IMR-90 (cell line): ENCODE results near the gene GMFB. TPM values are rescaled to one million over a fixed set of nuclear protein-coding genes. Genes with fewer than 3 reads are reported as not detected.

Experiments
- ATAC-seq: fragments of 200-7000 bp; cut with Tn5 transposase; 2 replicates; pipeline ENCODE4 v1.9.1; 2020; ENCODE audit warnings: low read depth, mild to moderate bottlenecking, moderate library complexity
- BruUV-seq: library from RNA; stranded (reverse); fragments of 400-500 nt; replicated peaks from 2 replicates; lab custom pipeline; 2021; lab: Mats Ljungman, UMichigan
- CTCF ChIA-PET: fragments of 300-600 bp; formaldehyde crosslinking; extraction: SDS; loops from one replicate; lab custom pipeline; 2021; ENCODE audit warnings: antibody characterized with exemption; lab: Yijun Ruan, JAX
- POLR2A ChIA-PET: fragments of 300-600 bp; sonication (Branson Sonifier 250); formaldehyde crosslinking; loops from one replicate; lab custom pipeline; 2022; ENCODE audit warnings: antibody characterized with exemption; ENCODE audit not compliant: unreplicated experiment; lab: Charles Lee
- DNase-seq: peaks from one replicate; pipeline ENCODE4 v3.0.0; 2013
- H2AFZ ChIP-seq: replicated peaks from 2 replicates; pipeline ENCODE3; 2013; ENCODE audit warnings: low read length, mild to moderate bottlenecking; ENCODE audit not compliant: poor library complexity
- H2AK5ac ChIP-seq: 2 replicates; pipeline ENCODE4 v1.6.1; 2013; ENCODE audit warnings: low read depth, low read length, inconsistent platforms
- H2AK9ac ChIP-seq: replicated peaks from 2 replicates; pipeline ENCODE3; 2013; ENCODE audit warnings: mild to moderate bottlenecking, low read depth, low read length, moderate library complexity; ENCODE audit not compliant: poor library complexity
- H2BK120ac ChIP-seq: 2 replicates; pipeline ENCODE4 v1.6.1; 2013; ENCODE audit warnings: low read depth, low read length, inconsistent platforms
- H2BK15ac ChIP-seq: 3 replicates; pipeline ENCODE4 v1.6.1; 2013; ENCODE audit warnings: low read depth, low read length, inconsistent platforms
- H2BK20ac ChIP-seq: 2 replicates; pipeline ENCODE4 v1.6.1; 2013; ENCODE audit warnings: low read depth, mild to moderate bottlenecking, inconsistent platforms, low read length, moderate library complexity
- H2BK5ac ChIP-seq: 2 replicates; pipeline ENCODE4 v1.6.1; 2013; ENCODE audit warnings: mild to moderate bottlenecking, low read depth, low read length, inconsistent platforms; ENCODE audit not compliant: poor library complexity, severe bottlenecking
- H3K14ac ChIP-seq: replicated peaks from 2 replicates; pipeline ENCODE4 v1.6.1; 2013; ENCODE audit warnings: low read depth, low read length, inconsistent platforms
- H3K18ac ChIP-seq: 2 replicates; pipeline ENCODE4 v1.6.1; 2013; ENCODE audit warnings: low read depth, low read length, control low read depth
- H3K23ac ChIP-seq: 2 replicates; pipeline ENCODE4 v1.6.1; 2013; ENCODE audit warnings: low read depth, low read length, inconsistent platforms
- H3K27ac ChIP-seq: 2 replicates; pipeline ENCODE4 v1.5.1; 2013; ENCODE audit warnings: mild to moderate bottlenecking, control low read depth, low read length; ENCODE audit not compliant: insufficient read depth
- H3K27me3 ChIP-seq: 2 replicates; pipeline ENCODE4 v1.6.1; 2013; ENCODE audit warnings: low read length; ENCODE audit not compliant: control insufficient read depth, insufficient read depth
- H3K36me3 ChIP-seq: 2 replicates; pipeline ENCODE4 v1.6.1; 2013; ENCODE audit warnings: low read length, mixed read lengths; ENCODE audit not compliant: control insufficient read depth, insufficient read depth
- H3K4ac ChIP-seq: 2 replicates; pipeline ENCODE4 v1.6.1; 2013; ENCODE audit warnings: low read depth, low read length, inconsistent platforms
- H3K4me1 ChIP-seq: 2 replicates; pipeline ENCODE4 v1.6.1; 2013; ENCODE audit warnings: low read length, mixed read lengths; ENCODE audit not compliant: control insufficient read depth, insufficient read depth
- H3K4me2 ChIP-seq: 2 replicates; pipeline ENCODE4 v1.6.1; 2013; ENCODE audit warnings: low read depth, mild to moderate bottlenecking, control low read depth, low read length, moderate library complexity
- H3K4me3 ChIP-seq: 2 replicates; pipeline ENCODE4 v1.5.1; 2013; ENCODE audit warnings: low read depth, mild to moderate bottlenecking, control low read depth, low read length, moderate library complexity; ENCODE audit not compliant: insufficient read depth
- H3K56ac ChIP-seq: 2 replicates; pipeline ENCODE4 v1.6.1; 2013; ENCODE audit warnings: low read length, inconsistent platforms; ENCODE audit not compliant: insufficient read depth; ENCODE audit errors: extremely low read depth
- H3K79me1 ChIP-seq, 2 experiments: 2 replicates each; pipeline ENCODE4 v1.6.1; 2013; ENCODE audit warnings: low read length in 2 of 2, inconsistent platforms in 1 of 2, low read depth in 1 of 2
- H3K9ac ChIP-seq: 2 replicates; pipeline ENCODE4 v1.6.1; 2013; ENCODE audit warnings: low read depth, low read length, control low read depth
- H3K9me1 ChIP-seq: 2 replicates; pipeline ENCODE4 v1.6.1; 2013; ENCODE audit warnings: low read length, inconsistent platforms; ENCODE audit not compliant: insufficient read depth
- H3K9me3 ChIP-seq: 2 replicates; pipeline ENCODE4 v1.6.1; 2013; ENCODE audit warnings: low read length; ENCODE audit not compliant: control insufficient read depth, insufficient read depth
- H4K20me1 ChIP-seq: 2 replicates; pipeline ENCODE4 v1.6.1; 2013; ENCODE audit warnings: low read length, inconsistent platforms; ENCODE audit not compliant: insufficient read depth
- H4K5ac ChIP-seq: 2 replicates; pipeline ENCODE4 v1.6.1; 2013; ENCODE audit warnings: mild to moderate bottlenecking, low read depth, low read length, control low read depth
- H4K8ac ChIP-seq, 2 experiments: 2 replicates each; pipeline ENCODE4 v1.6.1; 2013; ENCODE audit warnings: low read depth in 2 of 2, low read length in 2 of 2, control low read depth in 1 of 2, inconsistent platforms in 1 of 2
- H4K91ac ChIP-seq: 2 replicates; pipeline ENCODE4 v1.6.1; 2013; ENCODE audit warnings: low read depth, low read length, inconsistent platforms; ENCODE audit not compliant: insufficient read depth
- BHLHE40 ChIP-seq: fragments of 150-350 bp; IDR thresholded peaks from 2 replicates; pipeline ENCODE4 v1.6.1; 2016; ENCODE audit warnings: mild to moderate bottlenecking, low read depth, low read length
- CEBPB ChIP-seq: IDR thresholded peaks from 2 replicates; pipeline ENCODE4 v1.6.1; 2012; ENCODE audit warnings: low read depth, low read length, improper control_type of control experiment
- CHD1 ChIP-seq: IDR thresholded peaks from 2 replicates; pipeline ENCODE4 v1.6.1; 2012; ENCODE audit warnings: low read depth, low read length, improper control_type of control experiment
- CTCF ChIP-seq: conservative IDR thresholded peaks from 2 replicates; pipeline ENCODE4 v1.5.1; 2012; ENCODE audit warnings: mild to moderate bottlenecking, low read depth, low read length, improper control_type of control experiment
- ELK1 ChIP-seq: fragments of 150-350 bp; IDR thresholded peaks from 2 replicates; pipeline ENCODE4 v1.6.1; 2016; ENCODE audit warnings: low read depth, mild to moderate bottlenecking, low read length, moderate library complexity, borderline replicate concordance
- FOS ChIP-seq: fragments of 150-350 bp; IDR thresholded peaks from 2 replicates; pipeline ENCODE4 v1.6.1; 2016; ENCODE audit warnings: low read depth, low read length
- MAFK ChIP-seq: IDR thresholded peaks from 2 replicates; pipeline ENCODE4 v1.6.1; 2012; ENCODE audit warnings: low read depth, low read length, improper control_type of control experiment
- MAZ ChIP-seq: IDR thresholded peaks from 2 replicates; pipeline ENCODE4 v1.6.1; 2012; ENCODE audit warnings: low read depth, mild to moderate bottlenecking, low read length, improper control_type of control experiment, moderate library complexity, borderline replicate concordance
- MXI1 ChIP-seq: IDR thresholded peaks from 2 replicates; pipeline ENCODE4 v1.6.1; 2012; ENCODE audit warnings: low read depth, mild to moderate bottlenecking, low read length, moderate library complexity, borderline replicate concordance
- NFE2L2 ChIP-seq: fragments of 150-350 bp; IDR thresholded peaks from 2 replicates; pipeline ENCODE4 v1.6.1; 2016; ENCODE audit warnings: low read depth, mild to moderate bottlenecking, low read length
- POLR2A ChIP-seq: IDR thresholded peaks from 2 replicates; pipeline ENCODE4 v1.6.1; 2012; ENCODE audit warnings: mild to moderate bottlenecking, low read depth, low read length
- RAD21 ChIP-seq: IDR thresholded peaks from 2 replicates; pipeline ENCODE4 v1.6.1; 2012; ENCODE audit warnings: low read length, improper control_type of control experiment
- RCOR1 ChIP-seq: IDR thresholded peaks from 2 replicates; pipeline ENCODE4 v1.6.1; 2012; ENCODE audit warnings: mild to moderate bottlenecking, low read length, improper control_type of control experiment; ENCODE audit not compliant: insufficient replicate concordance
- RFX5 ChIP-seq: IDR thresholded peaks from 2 replicates; pipeline ENCODE4 v1.8.0; 2012; ENCODE audit warnings: low read depth, mild to moderate bottlenecking, low read length, moderate library complexity
- SMC3 ChIP-seq: fragments of 150-350 bp; IDR thresholded peaks from 2 replicates; pipeline ENCODE4 v1.6.1; 2016; ENCODE audit warnings: low read depth, mild to moderate bottlenecking, antibody characterized with exemption, low read length, moderate library complexity
- USF2 ChIP-seq: fragments of 150-350 bp; IDR thresholded peaks from 2 replicates; pipeline ENCODE4 v1.6.1; 2017; ENCODE audit warnings: mild to moderate bottlenecking, antibody characterized with exemption, low read length, low read depth
- WGBS, 2 experiments: methylation state at CpG; one replicate each; pipeline versions ENCODE4 v1.1.5 to v1.1.7; 2013; ENCODE audit warnings: missing lambda C conversion rate in 2 of 2; ENCODE audit not compliant: insufficient read length in 1 of 2; ENCODE audit errors: extremely low coverage in 2 of 2; 5-methylcytosine and 5-hydroxymethylcytosine counted together
- dilution Hi-C: fragments of 300-500 bp; cut with HindIII; formaldehyde crosslinking; loops from one replicate; pipeline ENCODE4 v1.14.3; 2018; ENCODE audit warnings: low sequenced_read_pairs; ENCODE audit not compliant: unreplicated experiment
- in situ Hi-C: fragments of 300-500 bp; cut with MboI; formaldehyde crosslinking; loops from 3 replicates; pipeline ENCODE4 v1.14.3; 2019; ENCODE audit warnings: low sequenced_read_pairs, inconsistent platforms, mixed read lengths
- intact Hi-C: fragments of 100-400 bp; cut with micrococcal nuclease; formaldehyde crosslinking; loops from 2 replicates; pipeline ENCODE4 v1.10.0; 2022
- polyA plus RNA-seq, 3 experiments: library from polyadenylated mRNA; depleted of rRNA; stranded (reverse); fragments of >200 nt; gene quantifications; 2 replicates each; pipeline ENCODE4 v1.2.3, GENCODE V29; 2012; ENCODE audit warnings: low replicate concordance in 1 of 3
- total RNA-seq: library from RNA; depleted of rRNA; stranded (reverse); fragments of >200 nt; gene quantifications from 2 replicates; pipeline ENCODE4 v1.2.3, GENCODE V29; 2012

GMFB gene
- total and polyA plus RNA-seq, 2 of the 4 experiments (the other 2 are of a cell fraction), result 22.4 to 59.1 TPM

- CTCF ChIA-PET, result no interaction called here
- TF ChIP-seq RAD21 (no peak), RFX5 (no peak), MXI1 (no peak), POLR2A (no peak), CHD1 (no peak), NFE2L2 (no peak), BHLHE40 (no peak), MAZ (no peak), MAFK (no peak), CEBPB (no peak), CTCF (no peak), SMC3 (no peak), RCOR1 (no peak), ELK1 (no peak), FOS (no peak), USF2 (no peak)
- H3K27ac ChIP-seq, result no peak overlapping the region
- H3K23ac ChIP-seq, result no peak overlapping the region
- in situ Hi-C loops (no loop called here), intact Hi-C loops (no loop called here), dilution Hi-C loops (no loop called here)
- POLR2A ChIA-PET, result no interaction called here
- no peak for DNase-seq
- no peaks in the 10 kb centered on the region for H3K9me1 ChIP-seq
- H2BK15ac ChIP-seq, result no peak overlapping the region
- no peak overlapping the region for H2AK5ac ChIP-seq
- no peak overlapping the region for H3K56ac ChIP-seq
- H3K14ac ChIP-seq, result no peak overlapping the region
- H2AK9ac ChIP-seq, result no peak overlapping the region
- no peak overlapping the region for H4K91ac ChIP-seq
- no peak overlapping the region for H2AFZ ChIP-seq
- H2BK20ac ChIP-seq, result no peak overlapping the region
- no peak overlapping the region for H3K4me3 ChIP-seq
- 86% methylated on average over 1 of the region's 5 CpGs; no CpG with 5 or more reads in 1 of the 2 experiments for WGBS, 2 experiments
- H2BK5ac ChIP-seq, result no peak overlapping the region
- no peak overlapping the region for H4K5ac ChIP-seq
- no peak overlapping the region for H3K4me2 ChIP-seq
- H3K4ac ChIP-seq, result no peak overlapping the region
- BruUV-seq, result no TSS peak
- no peak overlapping the region for H3K18ac ChIP-seq
- no peaks in the 10 kb centered on the region for H3K9me3 ChIP-seq
- H3K27me3 ChIP-seq, result no peaks in the 10 kb centered on the region; the same call in 1 of the 2 replicates
- ATAC-seq, result no peak
- H3K4me1 ChIP-seq, result no peaks in the 10 kb centered on the region
- no peaks in the 10 kb centered on the region; the same call in 1 of the 2 replicates for H4K20me1 ChIP-seq
- H4K8ac ChIP-seq, result no peak overlapping the region
- no peaks in the 10 kb centered on the region for H3K36me3 ChIP-seq
- no peak overlapping the region for H3K9ac ChIP-seq
- H2BK120ac ChIP-seq, result no peak overlapping the region
- no peaks in the 10 kb centered on the region for H3K79me1 ChIP-seq
Measured at GRCh38 chr14:54498095-54498531, 9.3 kb upstream of the GMFB start.
